NCI-H524 (cell line): ENCODE data around the gene CCL11.

Source experiments
- DNase-seq, 2 experiments: peaks; one replicate each; lab custom pipeline; 2025; lab: John Stamatoyannopoulos, UW

CCL11 gene

DNA sequence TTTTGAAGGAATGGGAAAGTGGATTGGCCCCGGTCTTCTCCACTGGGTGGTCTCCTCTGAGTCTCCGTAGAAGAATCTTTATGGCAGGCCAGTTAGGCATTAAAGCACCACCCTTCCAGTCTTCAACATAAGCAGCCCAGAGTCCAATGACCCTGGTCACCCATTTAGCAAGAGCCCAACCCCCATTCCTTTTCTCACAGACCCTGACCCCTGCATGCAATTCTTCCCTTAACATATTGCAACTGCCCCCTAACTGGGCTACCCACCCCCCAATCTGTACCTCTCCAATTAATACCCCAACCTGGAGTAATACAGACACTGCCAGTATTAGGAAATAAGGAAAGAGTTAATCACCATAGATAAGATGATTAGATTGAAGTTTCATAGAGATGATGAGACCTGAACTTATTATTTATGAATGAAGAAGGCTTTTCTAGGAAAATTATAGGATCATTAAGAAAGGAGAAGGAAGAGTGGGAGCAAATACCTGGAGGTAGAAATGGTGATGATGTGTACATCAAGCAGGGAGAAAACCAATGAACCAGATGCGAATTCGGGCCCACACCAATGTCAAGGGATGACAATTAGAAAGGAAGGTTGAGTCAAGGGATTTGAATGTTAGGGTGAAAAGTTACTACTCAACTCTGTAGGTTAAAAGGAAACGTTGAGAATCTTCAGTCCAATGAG is 28.1 kb upstream of the CCL11 start:
- no peak for DNase-seq

DNA sequence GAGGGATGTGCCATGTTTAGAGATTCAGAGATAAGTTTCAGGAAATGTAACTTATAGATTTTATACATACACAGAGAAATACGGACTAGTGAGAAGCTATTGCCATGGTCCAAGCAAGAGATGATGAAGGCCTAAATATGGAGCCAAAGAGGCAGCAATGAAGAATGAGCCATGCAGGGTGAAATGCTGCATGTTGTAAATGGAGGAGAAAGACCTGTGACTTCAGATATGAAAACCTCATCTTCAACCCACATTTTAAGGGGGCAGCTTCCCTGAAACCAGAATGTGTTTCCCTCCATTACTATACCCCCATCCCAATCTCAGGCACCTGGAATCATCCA is 27.6 kb upstream of the CCL11 start:
- no peak for DNase-seq

DNA sequence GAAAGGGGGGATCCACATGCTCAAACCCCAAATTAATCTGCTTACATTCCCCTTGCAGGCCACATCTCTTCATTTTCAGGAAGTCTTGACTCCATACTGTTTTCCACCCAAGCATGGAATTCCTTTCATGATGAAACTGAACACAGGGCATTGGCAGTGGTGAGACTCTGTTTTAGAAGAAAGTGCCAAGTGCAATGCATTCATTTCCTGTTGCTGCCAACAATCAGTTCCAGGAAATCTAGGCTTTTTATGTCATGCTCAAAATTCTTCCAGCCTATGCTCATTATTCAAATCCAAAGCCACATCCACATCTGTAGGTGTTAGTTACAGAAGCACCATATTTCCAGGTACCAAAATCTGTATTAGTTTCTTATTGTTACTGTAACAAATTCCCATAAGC is 26.4 kb upstream of the CCL11 start:
- DNase-seq, result no peak

DNA sequence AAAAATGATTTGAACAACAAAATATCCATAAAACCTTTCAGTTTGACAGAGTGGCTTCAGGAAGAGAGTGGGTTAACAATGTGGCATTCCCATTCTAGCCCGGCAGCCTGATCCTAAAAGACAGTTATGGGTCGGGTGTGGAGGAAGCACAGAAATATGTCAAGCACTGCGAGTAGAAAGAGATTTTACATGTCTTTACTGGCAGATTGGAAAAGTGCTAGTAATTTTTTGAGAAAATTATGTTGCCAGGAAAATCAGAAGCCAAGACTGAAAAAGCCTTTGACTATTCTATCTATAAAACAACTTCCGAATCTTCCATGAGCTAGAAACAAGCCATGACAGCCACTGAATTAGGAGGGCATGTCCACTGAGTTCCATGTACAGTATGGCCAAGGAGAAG is 24.7 kb upstream of the CCL11 start:
- no peak for DNase-seq

DNA sequence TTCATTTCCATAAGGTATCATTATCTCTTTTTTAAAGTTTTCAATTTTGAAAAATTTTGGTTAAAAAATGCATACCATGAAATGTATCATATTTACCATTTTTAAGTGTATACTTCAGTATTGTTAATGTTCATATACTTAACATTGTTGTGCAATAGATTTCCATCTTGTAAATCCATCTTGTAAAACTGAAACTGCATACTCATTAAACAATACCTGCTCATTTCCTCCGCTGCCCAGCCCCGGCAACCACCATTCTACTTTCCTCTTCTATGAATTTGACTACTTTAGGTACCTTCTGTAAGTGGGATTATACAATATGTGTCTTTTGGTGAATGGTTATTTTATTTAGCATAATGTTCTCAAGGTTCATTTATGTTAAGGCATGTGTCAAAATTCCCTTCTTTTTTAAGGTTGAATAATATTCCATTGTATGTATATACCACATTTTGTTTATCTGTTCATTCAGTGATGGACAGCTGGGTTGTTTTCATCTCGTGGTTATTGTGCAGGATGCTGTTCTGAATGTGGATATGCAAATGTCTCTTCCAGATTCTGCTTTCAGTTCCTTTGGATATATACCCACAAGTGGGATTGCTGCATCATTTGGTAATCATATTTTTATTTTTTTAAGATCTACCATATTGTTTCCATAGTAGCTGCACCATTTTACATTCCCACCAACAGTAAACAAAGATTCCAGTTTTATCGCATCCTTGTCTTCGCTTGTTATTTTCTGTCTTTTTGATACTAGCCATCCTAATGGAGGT is 23.8 kb upstream of the CCL11 start:
- no peak for DNase-seq

DNA sequence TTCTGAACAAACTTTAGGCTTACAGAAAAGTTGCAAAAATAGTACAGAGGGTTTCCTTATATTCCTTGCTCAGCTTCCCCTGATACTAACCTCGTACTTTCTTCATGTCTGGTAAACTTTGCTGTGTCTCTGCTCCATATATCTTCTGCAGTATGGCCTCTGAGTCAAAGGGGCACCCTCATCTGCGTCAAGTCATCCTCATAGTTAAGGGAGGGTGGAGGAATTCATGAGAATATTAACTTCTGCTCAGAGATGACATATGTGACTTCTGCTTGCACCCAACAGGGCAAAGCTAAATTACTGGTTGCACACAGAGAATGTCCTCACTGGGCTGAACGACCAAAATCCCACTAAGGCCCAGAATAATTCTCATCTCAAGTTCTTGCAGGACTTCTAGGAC is 19.8 kb upstream of the CCL11 start:
- no peak for DNase-seq

DNA sequence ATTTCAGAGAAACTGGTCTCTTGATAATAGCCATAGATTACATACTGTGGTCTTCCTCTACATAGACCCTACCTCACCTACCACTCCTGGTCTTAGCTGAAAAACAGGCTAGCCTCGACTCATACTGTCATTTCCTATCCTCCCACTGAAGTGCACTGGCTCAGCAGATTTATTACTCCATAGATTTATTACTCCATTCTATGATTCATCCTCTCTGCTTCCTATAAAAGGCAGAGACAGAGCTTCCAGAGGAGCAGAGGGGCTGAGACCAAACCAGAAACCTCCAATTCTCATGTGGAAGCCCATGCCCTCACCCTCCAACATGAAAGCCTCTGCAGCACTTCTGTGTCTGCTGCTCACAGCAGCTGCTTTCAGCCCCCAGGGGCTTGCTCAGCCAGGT is 15.6 kb upstream of the CCL11 start, which contains the start of gene CCL7:
TSS of gene CCL7 (plus strand) at position 253 of the 400 bp plus-strand sequence. CDS start at position 323, 70 bp downstream.
- no peak for DNase-seq

DNA sequence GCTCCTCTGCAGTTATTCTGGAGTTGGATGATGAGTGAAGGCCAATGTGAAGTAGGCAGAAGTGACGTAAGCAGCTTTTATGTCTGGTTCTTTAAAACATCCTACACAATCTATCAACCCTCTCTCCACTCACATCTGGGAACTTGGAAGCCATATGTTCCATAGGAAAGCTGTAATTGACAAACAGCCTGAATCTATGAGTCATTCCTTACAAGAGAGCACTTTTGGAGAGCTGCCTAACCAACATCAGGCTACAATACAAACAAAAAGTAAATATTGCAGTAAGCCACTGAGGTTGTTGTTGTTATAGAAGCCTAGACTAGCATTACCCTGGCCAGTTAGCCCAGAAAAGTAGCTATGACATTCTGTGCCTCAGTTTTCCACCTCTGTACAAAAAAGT is 9.7 kb upstream of the CCL11 start:
- no peak for DNase-seq

DNA sequence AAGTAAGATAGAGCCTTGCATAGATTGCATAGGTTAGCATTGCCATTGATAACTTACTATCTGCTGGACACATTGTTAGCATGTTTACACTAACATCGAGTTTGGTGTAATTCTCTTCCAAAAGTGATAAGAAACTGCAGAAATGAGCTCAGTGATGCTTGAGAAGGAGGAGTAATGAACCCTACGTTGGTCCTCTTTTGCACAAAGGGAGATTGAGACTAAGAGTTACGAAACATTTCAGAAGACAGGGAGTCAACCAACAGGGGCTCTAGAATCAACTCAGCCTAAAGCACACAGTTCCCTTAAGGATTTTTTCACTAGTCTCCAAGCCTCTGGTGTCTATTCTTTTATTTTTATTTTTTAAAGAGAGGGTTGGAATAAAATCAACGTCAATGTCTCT is 8.7 kb upstream of the CCL11 start:
- DNase-seq, result no peak

DNA sequence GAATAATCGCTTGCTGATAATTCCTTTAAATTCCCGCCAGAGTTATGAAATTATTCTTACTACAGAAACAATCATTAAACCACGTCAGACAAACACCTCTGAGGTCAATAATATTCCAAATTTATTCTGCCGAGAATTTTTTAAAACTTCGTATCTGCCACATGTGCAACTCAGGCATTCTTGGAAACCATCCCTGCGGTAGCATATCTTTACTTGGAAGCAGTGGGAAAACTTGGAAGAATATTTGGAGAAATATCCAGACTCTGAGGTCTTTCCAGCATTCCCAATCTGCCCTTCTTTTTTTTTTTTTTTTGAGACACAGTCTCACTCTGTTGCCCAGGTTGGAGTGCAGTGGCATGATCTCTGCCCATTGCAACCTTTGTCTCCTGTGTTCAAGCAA is 2.0 kb upstream of the CCL11 start:
- no peak for DNase-seq

DNA sequence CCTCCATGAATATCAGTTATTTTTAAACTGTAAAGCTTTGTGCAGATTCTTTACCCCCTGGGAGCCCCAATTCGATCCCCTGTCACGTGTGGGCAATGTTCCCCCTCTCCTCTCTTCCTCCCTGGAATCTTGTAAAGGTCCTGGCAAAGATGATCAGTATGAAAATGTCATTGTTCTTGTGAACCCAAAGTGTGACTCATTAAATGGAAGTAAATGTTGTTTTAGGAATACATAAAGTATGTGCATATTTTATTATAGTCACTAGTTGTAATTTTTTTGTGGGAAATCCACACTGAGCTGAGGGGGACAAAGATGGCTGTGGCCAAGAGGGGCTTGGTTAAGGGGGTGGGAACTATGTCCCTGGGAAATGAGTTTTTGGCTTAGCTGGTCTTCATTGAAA is 2.3 kb downstream of the CCL11 start:
- no peak for DNase-seq

DNA sequence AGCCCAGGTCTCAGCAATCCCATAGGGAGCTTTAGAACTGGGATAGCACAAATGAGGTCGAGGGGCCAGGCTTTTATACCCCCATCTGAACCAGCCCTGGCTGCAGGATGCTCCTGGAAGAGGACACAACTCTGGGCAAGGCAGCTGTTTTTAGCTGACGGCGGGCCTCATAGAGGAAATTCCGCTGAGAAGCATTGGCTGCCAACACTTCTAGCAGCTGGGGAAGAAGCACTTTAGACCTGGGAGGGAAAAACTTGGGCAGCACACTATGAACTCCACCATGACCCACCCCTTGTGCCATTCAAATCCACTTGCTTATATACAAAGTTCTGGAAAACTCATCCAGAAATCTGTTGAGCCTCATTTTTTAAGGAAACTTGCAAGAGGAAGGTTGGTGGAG is 5.0 kb downstream of the CCL11 start:
- DNase-seq, result no peak

DNA sequence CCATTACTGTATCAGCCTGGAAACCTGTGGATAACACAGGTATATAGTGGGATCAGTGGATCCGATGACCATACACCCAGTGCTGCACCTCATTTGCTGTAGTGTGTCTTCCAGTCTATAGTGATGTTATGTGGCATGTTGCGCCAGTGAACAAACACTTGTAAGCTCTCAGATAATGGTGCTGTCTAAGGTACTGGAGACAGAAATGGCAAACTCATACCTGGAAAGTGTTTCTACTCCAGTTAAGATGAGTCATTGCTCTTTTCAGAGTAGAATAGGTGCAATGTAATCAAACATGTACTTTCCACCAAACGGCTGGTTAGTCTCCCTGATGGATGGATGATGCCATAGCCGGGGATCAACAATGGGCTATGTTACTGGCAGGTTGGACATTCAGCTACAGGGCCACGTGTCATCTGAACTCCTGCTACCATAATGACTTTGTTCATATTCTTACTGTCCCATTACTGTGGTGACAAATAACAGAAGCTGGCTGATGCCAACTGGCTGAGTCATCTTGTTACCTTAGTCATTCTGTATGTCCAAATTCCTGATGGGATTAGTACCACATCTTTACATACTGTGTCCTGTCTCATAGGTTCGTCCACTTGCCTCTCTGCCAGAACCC is 6.3 kb downstream of the CCL11 start:
- no peak for DNase-seq

DNA sequence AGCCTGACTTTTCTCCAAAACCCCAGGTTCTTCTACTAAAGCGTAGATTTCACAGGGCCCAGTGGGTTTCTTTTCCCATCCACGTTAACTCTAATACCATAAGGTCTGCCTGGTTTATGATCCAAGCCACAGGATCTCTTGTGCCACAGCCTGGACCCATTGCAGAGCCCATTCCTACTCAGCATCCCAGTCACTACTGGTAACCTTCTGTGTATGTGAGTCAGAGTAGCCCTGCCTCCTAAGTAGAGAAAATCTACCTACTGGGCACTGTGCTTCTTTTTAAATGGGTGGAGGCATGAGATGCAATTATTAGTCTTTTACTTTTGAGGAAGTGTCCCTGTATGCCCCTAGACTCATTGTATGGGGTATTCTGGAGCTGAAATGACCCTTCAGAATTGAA is 13.5 kb downstream of the CCL11 start:
- no peak for DNase-seq

DNA sequence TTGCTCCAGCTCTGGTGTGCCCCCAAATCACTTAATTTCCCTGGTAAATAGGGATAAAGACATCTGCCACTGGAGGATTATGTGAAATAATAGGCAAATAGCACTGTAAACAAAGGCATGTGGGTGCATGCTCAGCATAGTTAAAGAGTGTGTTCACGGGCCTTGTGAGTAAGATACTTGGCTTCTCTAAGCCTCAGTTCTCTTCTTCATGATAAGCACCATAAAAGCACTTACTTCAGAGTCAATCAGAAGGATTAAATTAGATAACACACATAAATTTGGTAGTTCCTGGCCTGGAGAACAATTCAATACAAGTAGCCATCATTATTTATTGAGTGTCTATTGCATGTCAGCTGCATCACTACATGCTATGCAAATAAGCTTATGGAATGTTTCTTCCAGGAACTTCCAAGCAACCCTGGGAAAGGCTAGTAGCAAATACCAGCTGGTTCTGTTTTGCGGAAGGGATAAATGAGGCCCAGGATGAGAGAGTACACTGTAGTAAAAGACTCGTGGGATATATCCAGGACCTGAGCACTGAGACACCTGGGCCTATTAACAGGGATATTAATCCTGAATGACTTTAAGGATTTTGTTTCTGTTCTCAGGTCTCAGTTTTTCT is 14.5 kb downstream of the CCL11 start:
- no peak for DNase-seq

DNA sequence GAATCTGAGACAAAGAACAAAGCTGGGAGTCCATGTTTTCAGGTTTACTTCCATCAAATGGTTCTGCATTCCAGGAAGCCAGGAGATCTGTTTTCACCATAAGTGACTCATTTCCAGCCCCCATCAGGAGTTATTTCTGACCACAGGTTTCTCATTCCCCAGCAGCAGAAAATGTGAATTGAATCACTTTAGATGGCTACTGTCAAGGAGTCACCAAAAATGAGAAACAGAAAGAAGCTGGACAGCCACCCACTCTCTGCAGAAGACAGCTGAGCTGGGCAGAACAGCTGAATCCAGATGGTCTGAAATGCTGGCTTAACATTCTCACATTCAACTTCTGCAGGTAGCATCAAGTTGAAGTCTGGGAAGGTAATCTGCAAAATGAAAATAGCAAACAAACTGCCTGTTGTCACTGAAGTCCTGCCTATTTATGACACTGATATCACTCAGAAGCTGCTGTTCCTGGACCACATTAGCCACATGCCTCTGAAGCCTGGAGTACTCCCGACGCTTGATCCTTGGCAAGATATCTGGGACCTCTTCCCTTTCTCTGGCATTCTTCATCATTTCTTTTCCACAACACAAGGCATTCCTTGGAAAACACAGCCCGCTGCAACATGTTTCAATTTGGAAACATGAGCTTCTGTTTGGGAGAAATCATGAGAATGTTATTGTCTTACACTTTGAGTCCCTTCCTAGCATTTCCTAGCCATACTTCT is 15.3 kb downstream of the CCL11 start:
- no peak for DNase-seq

DNA sequence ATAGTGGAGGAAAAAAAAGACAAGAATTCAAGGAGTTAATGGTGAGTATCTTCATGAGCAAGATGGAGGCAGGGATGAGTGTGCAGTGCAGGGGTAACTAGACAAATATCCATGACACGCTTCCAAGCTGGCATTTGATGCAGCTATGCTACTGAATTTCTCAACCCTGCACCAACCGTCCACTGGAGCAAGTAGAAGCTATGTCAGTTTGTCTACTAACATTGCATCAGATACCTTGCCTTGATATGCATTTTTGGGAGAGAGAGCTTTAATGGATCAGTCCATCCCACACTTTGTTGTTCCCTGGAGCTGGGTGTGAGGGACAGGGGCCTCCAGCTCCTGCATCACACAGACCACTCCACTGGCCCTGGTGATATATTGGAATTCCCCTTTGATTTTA is 16.4 kb downstream of the CCL11 start:
- no peak for DNase-seq

DNA sequence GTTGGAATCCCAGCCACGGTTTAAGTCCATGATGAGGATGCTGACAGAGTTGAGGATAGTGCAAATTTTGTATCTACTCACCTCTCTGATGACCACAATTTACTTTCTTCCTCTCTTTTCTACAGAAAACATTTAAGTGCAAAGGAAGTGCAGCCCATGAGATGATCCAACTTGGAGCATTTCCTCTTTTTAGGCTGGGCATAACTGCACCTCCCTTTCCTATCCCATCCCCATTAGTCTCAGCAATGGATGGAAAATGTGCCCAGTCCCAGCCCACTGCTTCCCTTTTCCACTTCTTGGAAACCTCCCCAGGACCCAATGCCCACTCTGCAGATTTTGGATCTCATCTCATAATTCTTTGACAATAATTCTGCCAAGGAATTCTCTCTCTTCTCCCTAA is 17.1 kb downstream of the CCL11 start:
- DNase-seq, result no peak

DNA sequence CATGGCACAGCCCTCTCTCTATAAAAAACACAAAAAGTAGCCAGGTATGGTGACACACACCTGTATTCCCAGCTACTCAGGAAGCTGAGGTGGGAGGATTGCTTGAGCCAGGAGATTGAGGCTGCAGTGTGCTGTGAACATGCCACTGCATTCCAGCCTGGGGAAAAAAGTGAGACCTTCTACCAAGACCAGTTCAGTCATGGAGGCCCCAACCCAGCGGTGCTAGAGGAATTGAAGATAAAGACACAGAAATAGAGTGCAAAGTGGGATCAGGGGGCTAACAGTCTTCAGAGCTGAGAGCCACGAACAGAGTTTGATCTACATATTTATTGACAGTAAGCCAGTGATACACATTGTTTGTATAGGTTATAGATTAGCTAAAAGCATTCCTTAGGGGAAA is 18.1 kb downstream of the CCL11 start:
- DNase-seq, result no peak

DNA sequence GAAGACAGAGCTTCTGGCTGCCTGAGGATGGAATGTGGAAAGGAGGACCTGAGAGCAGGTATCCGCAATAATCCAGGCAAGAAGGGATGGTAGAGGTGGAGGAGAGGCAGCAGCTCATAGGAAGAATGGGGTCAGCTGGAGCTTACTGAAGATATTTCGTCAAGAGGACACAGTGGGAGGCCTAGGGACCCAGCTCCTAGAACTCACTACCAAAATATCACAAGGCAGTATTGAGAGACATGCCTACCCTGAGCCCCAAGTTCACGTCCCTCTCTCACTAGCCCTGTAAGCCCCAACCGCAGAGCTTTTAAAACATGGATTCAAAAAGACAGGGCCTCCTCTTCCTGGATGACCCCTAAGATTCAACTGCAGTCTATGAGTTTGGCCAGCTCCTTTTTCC is 19.5 kb downstream of the CCL11 start:
- no peak for DNase-seq

DNA sequence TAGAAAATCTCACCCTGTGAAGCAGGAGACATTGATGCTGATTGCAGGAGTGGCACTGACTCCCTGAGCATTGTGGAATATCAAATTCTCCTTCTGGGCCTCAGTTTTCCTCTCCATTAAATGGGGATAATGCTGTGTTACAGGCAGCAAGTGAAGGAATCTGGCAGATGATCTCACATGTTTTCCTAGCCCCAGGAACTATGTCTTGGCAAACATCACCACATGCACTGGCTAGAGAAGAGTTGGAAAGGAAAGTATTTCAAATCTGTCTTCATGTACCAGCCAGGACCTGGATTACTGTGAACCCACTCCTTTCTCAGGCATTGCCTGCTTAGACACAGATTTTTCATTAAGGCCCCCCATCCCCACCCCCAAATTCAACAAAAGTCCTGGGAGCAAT is 20.1 kb downstream of the CCL11 start:
- DNase-seq, result no peak

DNA sequence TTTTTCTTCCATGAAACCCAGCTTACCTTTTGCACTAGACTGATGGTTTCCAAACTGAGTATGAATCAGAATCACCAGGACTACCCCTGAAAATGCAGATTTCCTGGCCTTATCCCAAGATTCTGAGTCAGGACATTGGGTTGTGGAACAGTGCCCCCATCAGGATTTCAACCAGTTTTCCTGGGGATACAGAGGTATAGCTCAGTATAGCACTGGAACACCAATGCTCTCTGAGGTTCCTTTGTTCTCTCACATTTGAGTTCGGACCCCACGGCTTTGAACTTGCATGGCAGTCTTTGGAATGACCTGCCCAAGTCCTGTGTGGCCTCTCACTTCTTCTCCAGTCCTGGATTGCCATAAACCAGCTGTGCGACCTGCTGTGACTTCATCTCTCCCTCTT is 20.9 kb downstream of the CCL11 start:
- DNase-seq, result no peak
